ENCODE results near the gene RALGAPB. TPM values are rescaled to one million over a fixed set of nuclear protein-coding genes. Genes with fewer than 3 reads are reported as not detected.

Gene RALGAPB
- total RNA-seq, 1 experiment from 2014 or later = 24.0 TPM

- POLR2A ChIA-PET = no interaction called here
- CTCF ChIA-PET = no interaction called here
- no peak overlapping the region for H3K27ac ChIP-seq (ENCODE audit: low read depth, low read length)
These were observed 117.5 kb downstream of the RALGAPB start for GRCh38 chr20:38589967-38590675.

GRCh38 chr20:38590676-38591473 is 118.2 kb downstream of the RALGAPB start:
- DNase-seq (ENCODE audit: low read depth, low spot score) (no peak), ATAC-seq (no peak)
- Histone ChIP-seq H4K20me1 (ENCODE audit: insufficient read depth) (no peaks in the 10 kb centered on the region), H2AFZ (ENCODE audit: low read depth, low read length, poor library complexity, severe bottlenecking) (no peak overlapping the region), H3K4me2 (ENCODE audit: low read length) (no peak overlapping the region), H3K27me3 (ENCODE audit: insufficient read depth, low read length) (no peaks in the 10 kb centered on the region), H3K4me3 (replicated peaks in 1 of 2; ENCODE audit: low read depth in 1 of 2, low read length in 2 of 2) (no peak overlapping the region), H3K36me3 (ENCODE audit: control insufficient read depth in 1 of 2, insufficient read depth in 2 of 2, low read length in 2 of 2) (no peaks in the 10 kb centered on the region), H3K9me2 (ENCODE audit: insufficient read depth) (no peaks in the 10 kb centered on the region), H3K9me3 (ENCODE audit: control insufficient read depth in 1 of 2, insufficient read depth in 1 of 2, low read depth in 1 of 2, low read length in 2 of 2) (no peaks in the 10 kb centered on the region), H3K4me1 (ENCODE audit: control insufficient read depth in 1 of 2, insufficient read depth in 2 of 2, low read length in 2 of 2) (no peaks in the 10 kb centered on the region), H3K9ac (ENCODE audit: low read length) (no peak overlapping the region), H3K79me2 (ENCODE audit: insufficient read depth, low read length) (no peaks in the 10 kb centered on the region), H3K27ac (ENCODE audit: low read depth, low read length) (no peak overlapping the region)
- BruUV-seq (replicated peaks) = no TSS peak
- intact Hi-C loops (cut with micrococcal nuclease) = no loop called here
- POLR2A ChIA-PET = no interaction called here
- RAD21 ChIA-PET (ENCODE audit: low non-redundant PET in 1 of 2, low total read pairs in 2 of 2, uncharacterized antibody in 2 of 2, unreplicated experiment in 2 of 2) = no interaction called here
- CTCF ChIA-PET = no interaction called here
- TF ChIP-seq SP1 (IDR thresholded peaks at IDR 0.05; ENCODE audit: low read depth) = no peak
- TF ChIP-seq RAD21 (IDR thresholded peaks at IDR 0.05; ENCODE audit: low read depth) = no peak
- no peak for TF ChIP-seq CTCF (IDR thresholded peaks at IDR 0.05 in 2 of 3, conservative IDR thresholded peaks at IDR 0.05 in 1 of 3; ENCODE audit: borderline replicate concordance in 1 of 3, insufficient read depth in 1 of 3, low read depth in 2 of 3, low read length in 2 of 3)
- no peak for TF ChIP-seq REST (IDR thresholded peaks at IDR 0.05; ENCODE audit: low read depth)
- TF ChIP-seq SIN3A (IDR thresholded peaks at IDR 0.05; ENCODE audit: low read depth) = no peak
- TF ChIP-seq SRF (IDR thresholded peaks at IDR 0.05; ENCODE audit: low read depth) = no peak
- no peak for TF ChIP-seq EZH2phosphoT487 (IDR thresholded peaks at IDR 0.05; ENCODE audit: borderline replicate concordance)
- no peak for TF ChIP-seq ZFX (IDR thresholded peaks at IDR 0.05)
- no peak for TF ChIP-seq JUND (IDR thresholded peaks at IDR 0.05)
- TF ChIP-seq ZNF274 (IDR thresholded peaks at IDR 0.05; ENCODE audit: low read depth, low read length) = no peak
- TF ChIP-seq EZH2 (IDR thresholded peaks at IDR 0.05) = no peak
- no peak for TF ChIP-seq MAX (IDR thresholded peaks at IDR 0.05)
- no peak for TF ChIP-seq YY1 (IDR thresholded peaks at IDR 0.05; ENCODE audit: extremely low read depth, insufficient replicate concordance, low read depth, low read length)

More at GRCh38 chr20:38589967-38590675, 117.5 kb downstream of the RALGAPB start:
- RAD21 ChIA-PET (ENCODE audit: low non-redundant PET in 1 of 2, low total read pairs in 2 of 2, uncharacterized antibody in 2 of 2, unreplicated experiment in 2 of 2) = no interaction called here
- H3K79me2 ChIP-seq (ENCODE audit: insufficient read depth, low read length) = no peaks in the 10 kb centered on the region
- ATAC-seq = no peak
- no peaks in the 10 kb centered on the region for H3K4me1 ChIP-seq (ENCODE audit: control insufficient read depth in 1 of 2, insufficient read depth in 2 of 2, low read length in 2 of 2)
- no peak overlapping the region for H2AFZ ChIP-seq (ENCODE audit: low read depth, low read length, poor library complexity, severe bottlenecking)
- DNase-seq (ENCODE audit: low read depth, low spot score) = no peak
- H3K9ac ChIP-seq (ENCODE audit: low read length) = no peak overlapping the region
- no peak overlapping the region for H3K4me2 ChIP-seq (ENCODE audit: low read length)
- intact Hi-C loops (cut with micrococcal nuclease) = no loop called here
- TF ChIP-seq EZH2phosphoT487 (IDR thresholded peaks at IDR 0.05; ENCODE audit: borderline replicate concordance) = no peak
- H3K4me3 ChIP-seq (replicated peaks in 1 of 2; ENCODE audit: low read depth in 1 of 2, low read length in 2 of 2) = no peak overlapping the region
- H4K20me1 ChIP-seq (ENCODE audit: insufficient read depth) = no peaks in the 10 kb centered on the region
- no peaks in the 10 kb centered on the region for H3K9me2 ChIP-seq (ENCODE audit: insufficient read depth)
- H3K36me3 ChIP-seq (ENCODE audit: control insufficient read depth in 1 of 2, insufficient read depth in 2 of 2, low read length in 2 of 2) = no peaks in the 10 kb centered on the region
- no TSS peak for BruUV-seq (replicated peaks)
- no peaks in the 10 kb centered on the region for H3K27me3 ChIP-seq (ENCODE audit: insufficient read depth, low read length)
- no peaks in the 10 kb centered on the region for H3K9me3 ChIP-seq (ENCODE audit: control insufficient read depth in 1 of 2, insufficient read depth in 1 of 2, low read depth in 1 of 2, low read length in 2 of 2)

All from HCT116 (cell line).